ENCODE data around the gene DNAH7. TPM values are rescaled to one million over a fixed set of nuclear protein-coding genes. Genes with fewer than 3 reads are reported as not detected.
A peak's percentile ranks its signal among the peaks of the same experiment; 100 is the strongest.
"Not testable (repeated sequence)": the region's sequence is repeated elsewhere in the genome, so short reads cannot be mapped to it uniquely, and the experiment has no call there.

The DNAH7 gene
- total RNA-seq, 2 experiments from 2014 or later: not detected

- POLR2A ChIA-PET: interaction anchor here (0.5 kb wide), 1 partner anchor 81 kb away, joined by 4 read pairs; no protein-coding TSS in a partner anchor
Measured at GRCh38 chr2:196096982-196097745, 28.5 kb upstream of the DNAH7 start.

GRCh38 chr2:196096264-196096663, 27.6 kb upstream of the DNAH7 start:
- Mint-ChIP-seq H3K27ac (no peak overlapping the region), H3K36me3 (peaks cover 12% of the 10 kb centered on the region), H3K4me1 (peaks cover under 1% of the 10 kb centered on the region), H3K27me3 (no peaks in the 10 kb centered on the region), H3K9me3 (peaks cover 15% of the 10 kb centered on the region), H3K4me3 (no peak overlapping the region)
- DNase-seq (no peak), ATAC-seq (ENCODE audit: low read depth) (no peak)
- POLR2A ChIA-PET: no interaction called here

More at GRCh38 chr2:196096982-196097745, 28.5 kb upstream of the DNAH7 start:
- no peak for ATAC-seq (ENCODE audit: low read depth)
- peaks cover 12% of the 10 kb centered on the region for H3K36me3 Mint-ChIP-seq
- no peaks in the 10 kb centered on the region for H3K27me3 Mint-ChIP-seq
- DNase-seq: no peak
- no peak overlapping the region for H3K27ac Mint-ChIP-seq
- H3K9me3 Mint-ChIP-seq: peaks cover 15% of the 10 kb centered on the region
- H3K4me1 Mint-ChIP-seq: peaks cover 9% of the 10 kb centered on the region
- H3K4me3 Mint-ChIP-seq: no peak overlapping the region

- peaks cover 12% of the 10 kb centered on the region for H3K36me3 Mint-ChIP-seq
- ATAC-seq (ENCODE audit: low read depth); H3K4me1 Mint-ChIP-seq; H3K27me3 Mint-ChIP-seq; DNase-seq; H3K27ac Mint-ChIP-seq; POLR2A ChIA-PET; H3K4me3 Mint-ChIP-seq: not testable (repeated sequence)
- peaks cover 21% of the 10 kb centered on the region for H3K9me3 Mint-ChIP-seq
Measured at GRCh38 chr2:196089448-196089847, 20.8 kb upstream of the DNAH7 start.

GRCh38 chr2:196088203-196088602, 19.6 kb upstream of the DNAH7 start:
- Mint-ChIP-seq H3K4me1 (peaks cover 7% of the 10 kb centered on the region), H3K27me3 (no peaks in the 10 kb centered on the region), H3K9me3 (peaks cover 17% of the 10 kb centered on the region), H3K36me3 (peaks cover 7% of the 10 kb centered on the region), H3K4me3 (no peak overlapping the region), H3K27ac (no peak overlapping the region)
- POLR2A ChIA-PET: interaction anchor here (0.6 kb wide), 1 partner anchor 69 kb away, joined by 3 read pairs; no protein-coding TSS in a partner anchor
- DNase-seq (no peak), ATAC-seq (ENCODE audit: low read depth) (no peak)

GRCh38 chr2:196086517-196087368, 18.1 kb upstream of the DNAH7 start:
- ATAC-seq (ENCODE audit: low read depth) (no peak), DNase-seq (no peak)
- Mint-ChIP-seq H3K36me3 (peaks cover 21% of the 10 kb centered on the region), H3K27me3 (no peaks in the 10 kb centered on the region), H3K4me3 (peak overlapping the region; percentile 39), H3K9me3 (peaks cover 26% of the 10 kb centered on the region), H3K27ac (peak overlapping the region; percentile 55), H3K4me1 (peaks cover 9% of the 10 kb centered on the region)
- POLR2A ChIA-PET: no interaction called here

- Mint-ChIP-seq H3K27ac (no peak overlapping the region), H3K9me3 (peaks cover 17% of the 10 kb centered on the region), H3K36me3 (peaks cover 24% of the 10 kb centered on the region), H3K4me1 (peaks cover 21% of the 10 kb centered on the region), H3K27me3 (no peaks in the 10 kb centered on the region), H3K4me3 (no peak overlapping the region)
- POLR2A ChIA-PET: no interaction called here
- no peak for DNase-seq
- ATAC-seq (ENCODE audit: low read depth): no peak
Measured at GRCh38 chr2:196083601-196084000, 15.0 kb upstream of the DNAH7 start.

GRCh38 chr2:196080526-196080925, 11.9 kb upstream of the DNAH7 start:
- Mint-ChIP-seq H3K27me3 (no peaks in the 10 kb centered on the region), H3K9me3 (peaks cover 17% of the 10 kb centered on the region), H3K4me3 (peak overlapping the region; percentile 66), H3K4me1 (peaks cover 17% of the 10 kb centered on the region), H3K36me3 (peaks cover 21% of the 10 kb centered on the region), H3K27ac (peak overlapping the region; percentile 84)
- DNase-seq (no peak), ATAC-seq (ENCODE audit: low read depth) (peak; percentile 71)
- POLR2A ChIA-PET: interaction anchor here (0.6 kb wide), 1 partner anchor 81 kb away, joined by 3 read pairs; no protein-coding TSS in a partner anchor

GRCh38 chr2:196079052-196079451, 10.4 kb upstream of the DNAH7 start:
- DNase-seq (no peak), ATAC-seq (ENCODE audit: low read depth) (no peak)
- peaks cover 10% of the 10 kb centered on the region for H3K9me3 Mint-ChIP-seq
- peaks cover 17% of the 10 kb centered on the region for H3K36me3 Mint-ChIP-seq
- H3K4me1 Mint-ChIP-seq: peaks cover 17% of the 10 kb centered on the region
- no peak overlapping the region for H3K27ac Mint-ChIP-seq
- no peak overlapping the region for H3K4me3 Mint-ChIP-seq
- POLR2A ChIA-PET: interaction anchor here (1.0 to 1.4 kb wide), 6 partner anchors 52 to 198 kb away, joined by 3 to 7 read pairs (median 4); no protein-coding TSS in a partner anchor
- H3K27me3 Mint-ChIP-seq: no peaks in the 10 kb centered on the region

GRCh38 chr2:196077821-196078220, 9.2 kb upstream of the DNAH7 start:
- Mint-ChIP-seq H3K9me3 (peaks cover 8% of the 10 kb centered on the region), H3K36me3 (peaks cover 14% of the 10 kb centered on the region), H3K4me1 (peaks cover 17% of the 10 kb centered on the region), H3K4me3 (no peak overlapping the region), H3K27me3 (no peaks in the 10 kb centered on the region), H3K27ac (no peak overlapping the region)
- no peak for ATAC-seq (ENCODE audit: low read depth)
- POLR2A ChIA-PET: interaction anchor here (1.0 to 1.4 kb wide), 4 partner anchors 10 to 199 kb away, joined by 3 to 7 read pairs (median 4); partner anchors contain the start of gene DNAH7
- no peak for DNase-seq

GRCh38 chr2:196076778-196077568, 8.3 kb upstream of the DNAH7 start:
- Mint-ChIP-seq H3K36me3 (peaks cover 5% of the 10 kb centered on the region), H3K4me3 (no peak overlapping the region), H3K9me3 (peaks cover 1% of the 10 kb centered on the region), H3K27ac (no peak overlapping the region), H3K4me1 (peaks cover 17% of the 10 kb centered on the region), H3K27me3 (no peaks in the 10 kb centered on the region)
- ATAC-seq (ENCODE audit: low read depth): no peak
- POLR2A ChIA-PET: no interaction called here
- DNase-seq: no peak

- Mint-ChIP-seq H3K36me3 (no peaks in the 10 kb centered on the region), H3K9me3 (no peaks in the 10 kb centered on the region), H3K4me1 (peaks cover 12% of the 10 kb centered on the region), H3K27me3 (no peaks in the 10 kb centered on the region), H3K4me3 (no peak overlapping the region), H3K27ac (peak overlapping the region; percentile 11)
- ATAC-seq (ENCODE audit: low read depth) (no peak), DNase-seq (no peak)
- POLR2A ChIA-PET: no interaction called here
Measured at GRCh38 chr2:196075196-196075595, 6.6 kb upstream of the DNAH7 start.

GRCh38 chr2:196074631-196075030, 6.0 kb upstream of the DNAH7 start:
- Mint-ChIP-seq H3K36me3 (no peaks in the 10 kb centered on the region), H3K9me3 (no peaks in the 10 kb centered on the region), H3K27me3 (no peaks in the 10 kb centered on the region), H3K4me3 (no peak overlapping the region), H3K27ac (no peak overlapping the region), H3K4me1 (peaks cover 6% of the 10 kb centered on the region)
- no peak for ATAC-seq (ENCODE audit: low read depth)
- DNase-seq: no peak
- POLR2A ChIA-PET: no interaction called here

GRCh38 chr2:196073521-196073920, 4.9 kb upstream of the DNAH7 start:
- H3K9me3 Mint-ChIP-seq: no peaks in the 10 kb centered on the region
- H3K27ac Mint-ChIP-seq: no peak overlapping the region
- no peak for DNase-seq
- POLR2A ChIA-PET: no interaction called here
- no peak overlapping the region for H3K4me3 Mint-ChIP-seq
- ATAC-seq (ENCODE audit: low read depth): no peak
- H3K4me1 Mint-ChIP-seq: peaks cover 6% of the 10 kb centered on the region
- no peaks in the 10 kb centered on the region for H3K36me3 Mint-ChIP-seq
- no peaks in the 10 kb centered on the region for H3K27me3 Mint-ChIP-seq
